Fibroblast of pulmonary artery (primary cell): ENCODE results near the gene REEP6.

Source experiments
- DNase-seq: peaks from one replicate; pipeline ENCODE4 v3.0.0-alpha.2; 2010; ENCODE audit warnings: low read depth
- H3K4me3 ChIP-seq: replicated peaks from 2 replicates; pipeline ENCODE4 v1.5.1; 2011; ENCODE audit warnings: low read depth, mild to moderate bottlenecking, control low read depth, low read length, moderate library complexity
- CTCF ChIP-seq: IDR thresholded peaks from 2 replicates; pipeline ENCODE4 v1.5.1; 2011; ENCODE audit warnings: mild to moderate bottlenecking, control low read depth, low read length, inconsistent platforms; ENCODE audit errors: missing control alignments

Gene REEP6

GRCh38 chr19:1507763-1508506 is 17.0 kb downstream of the REEP6 start:
- peak; percentile 97 for DNase-seq
- no peak for TF ChIP-seq CTCF
- H3K4me3 ChIP-seq, result peak overlapping the region; percentile 57

- no peak for DNase-seq
- no peak for TF ChIP-seq CTCF
- H3K4me3 ChIP-seq, result peak overlapping the region; percentile 37
These were observed 17.5 kb downstream of the REEP6 start for GRCh38 chr19:1508507-1508856.

GRCh38 chr19:1509602-1510441 is 18.8 kb downstream of the REEP6 start:
- no peak overlapping the region for H3K4me3 ChIP-seq
- no peak for DNase-seq
- no peak for TF ChIP-seq CTCF

GRCh38 chr19:1510442-1510806 is 19.4 kb downstream of the REEP6 start:
- no peak for TF ChIP-seq CTCF
- no peak for DNase-seq
- no peak overlapping the region for H3K4me3 ChIP-seq

GRCh38 chr19:1510807-1511206 is 19.8 kb downstream of the REEP6 start:
- no peak overlapping the region for H3K4me3 ChIP-seq
- no peak for DNase-seq
- no peak for TF ChIP-seq CTCF

- TF ChIP-seq CTCF, result no peak
- no peak for DNase-seq
- no peak overlapping the region for H3K4me3 ChIP-seq
These were observed 20.6 kb downstream of the REEP6 start for GRCh38 chr19:1511318-1512317.
